H1 (cell line): ENCODE data around the gene SORCS3. TPM values are rescaled to one million over a fixed set of nuclear protein-coding genes. Genes with fewer than 3 reads are reported as not detected.

Source experiments
- ATF2 ChIP-seq: IDR thresholded peaks from 2 replicates; pipeline ENCODE4 v1.6.1; 2012; ENCODE audit warnings: low read length, inconsistent platforms
- GTF2F1 ChIP-seq: IDR thresholded peaks from 2 replicates; pipeline ENCODE4 v1.6.1; 2012; ENCODE audit warnings: low read depth, low read length, improper control_type of control experiment, borderline replicate concordance
- polyA plus RNA-seq, 7 experiments: library from polyadenylated mRNA; depleted of rRNA in 3 of 7; stranded (reverse) in 5 of 7; unstranded in 2 of 7; fragments of >200 nt in 5 of 7; fragments of 200-250 nt in 2 of 7; gene quantifications; 1 replicate in 5 of 7; 2 replicates in 1 of 7; 4 replicates in 1 of 7; pipeline versions ENCODE4 v1.2.1 to v1.2.3, GENCODE V29; 2011 to 2013; ENCODE audit warnings: missing spikeins in 2 of 7, mixed read lengths in 2 of 7
- total RNA-seq: library from RNA; stranded (reverse); fragmentation: NEBNext Ultra II Directional; extraction: Animal tissue kit (Norgen Biotek cat#: 25700); gene quantifications from 2 replicates; pipeline ENCODE4 v1.2.1, GENCODE V29; 2021

SORCS3 gene
- total and polyA plus RNA-seq, 2 of the 8 experiments (the other 6 are each of a cell fraction or from before 2014, with no cell fraction given): 0.26 to 0.88 TPM

- TF ChIP-seq ATF2: no peak
- no peak for TF ChIP-seq GTF2F1
Measured at GRCh38 chr10:104806801-104807200, 165.7 kb downstream of the SORCS3 start (continued).
